Activated CD4-positive, alpha-beta T cell treated with anti-CD3 and anti-CD28 coated beads, Interleukin-10, Interleukin-2, amounts not matched to agents 100 ng/mL and 50 ng/mL, durations not matched to agents 16 hours and 8 hours (primary cell): ENCODE data around the gene CHMP6.

Source experiments
- DNase-seq: peaks from one replicate; pipeline ENCODE4 v3.0.0-alpha.2; 2020

CHMP6 gene

DNA sequence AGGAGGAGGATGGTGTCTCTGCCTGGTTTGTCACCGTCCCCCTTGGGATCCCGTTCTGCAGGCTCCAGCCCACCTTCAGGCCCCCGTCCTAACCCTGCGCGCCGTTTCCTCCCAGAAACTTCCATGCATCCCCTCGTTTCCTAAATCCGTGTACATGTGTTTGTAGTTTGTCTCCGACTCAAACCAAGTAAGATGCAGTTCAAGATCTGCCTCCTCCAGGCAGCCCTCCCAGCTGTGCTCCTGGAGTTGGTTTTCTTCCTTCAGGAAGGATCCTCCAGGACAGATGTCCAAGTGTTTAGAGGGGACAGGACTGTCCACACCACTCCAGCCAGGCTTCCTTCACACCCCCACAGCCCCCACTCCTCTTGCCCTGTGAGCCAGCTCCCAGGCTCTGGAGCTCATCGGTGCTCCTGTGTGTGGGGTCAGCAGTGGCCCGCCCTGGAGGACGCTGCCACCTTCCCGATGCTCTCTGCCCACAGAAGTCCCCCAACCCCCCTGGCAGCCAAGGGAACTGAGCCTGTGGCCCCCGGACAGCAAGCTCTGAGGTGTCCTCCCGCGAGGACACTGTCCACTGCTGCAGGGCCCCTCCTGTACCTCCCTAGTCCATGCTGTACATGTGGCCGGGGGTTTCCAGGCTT, 54.6 kb downstream of the CHMP6 start:
- no peak for DNase-seq

DNA sequence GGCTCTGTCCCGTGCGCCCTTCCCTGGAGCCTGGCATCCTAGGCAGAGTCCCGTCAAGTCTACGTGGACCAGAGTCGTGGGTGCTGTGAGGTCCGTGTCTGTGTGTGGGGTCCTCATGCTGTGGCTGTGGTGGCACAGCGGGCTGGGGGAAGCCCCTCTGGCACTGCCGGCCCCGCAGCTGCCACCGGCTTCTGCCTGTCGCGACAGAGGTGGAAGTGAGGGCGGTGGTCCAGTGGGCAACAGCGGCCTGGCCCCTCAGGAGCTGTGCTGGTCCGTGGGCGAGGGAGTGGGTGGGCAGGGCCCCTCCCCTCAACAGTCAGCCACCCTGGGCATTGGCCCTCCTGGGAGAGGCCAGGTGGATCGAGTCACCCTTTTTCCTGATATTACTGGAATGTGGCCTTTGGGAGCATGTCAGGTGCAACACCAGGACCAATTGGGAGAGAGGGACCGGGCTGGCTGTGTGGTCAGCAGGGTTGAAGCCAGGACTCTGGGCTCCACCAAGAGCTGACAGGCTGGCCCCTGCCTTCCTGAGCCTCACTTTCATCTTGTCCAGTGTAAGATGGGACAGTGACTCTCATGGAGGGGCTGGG, 55.2 kb downstream of the CHMP6 start:
- DNase-seq = no peak

DNA sequence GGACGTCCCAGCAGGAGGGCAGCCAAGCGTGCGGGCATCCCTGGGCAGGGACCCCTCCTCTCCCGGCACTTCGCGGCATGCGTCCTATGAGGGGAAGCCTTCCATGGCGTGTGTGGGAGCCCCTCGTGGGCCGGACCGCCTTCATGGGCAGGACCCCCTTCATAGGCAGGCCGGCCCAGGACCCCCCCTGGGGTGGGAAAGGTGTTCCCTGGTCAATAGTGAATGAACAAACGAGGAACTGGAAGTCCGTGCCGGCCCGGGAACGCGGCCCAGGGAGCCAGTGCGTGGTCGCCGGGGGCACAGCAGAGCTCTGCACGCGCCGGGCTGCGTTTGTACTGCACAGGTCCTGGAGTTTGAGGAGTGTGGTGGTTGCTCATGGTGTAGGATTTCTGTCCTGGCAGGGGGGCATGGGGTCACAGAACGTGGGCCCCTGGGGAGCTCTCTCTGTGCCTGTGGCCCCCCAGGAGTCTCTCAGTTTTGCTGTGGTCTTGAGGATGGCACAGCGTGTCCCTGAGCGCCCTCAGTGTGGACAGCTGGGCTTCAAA, 57.3 kb downstream of the CHMP6 start:
- no peak for DNase-seq

DNA sequence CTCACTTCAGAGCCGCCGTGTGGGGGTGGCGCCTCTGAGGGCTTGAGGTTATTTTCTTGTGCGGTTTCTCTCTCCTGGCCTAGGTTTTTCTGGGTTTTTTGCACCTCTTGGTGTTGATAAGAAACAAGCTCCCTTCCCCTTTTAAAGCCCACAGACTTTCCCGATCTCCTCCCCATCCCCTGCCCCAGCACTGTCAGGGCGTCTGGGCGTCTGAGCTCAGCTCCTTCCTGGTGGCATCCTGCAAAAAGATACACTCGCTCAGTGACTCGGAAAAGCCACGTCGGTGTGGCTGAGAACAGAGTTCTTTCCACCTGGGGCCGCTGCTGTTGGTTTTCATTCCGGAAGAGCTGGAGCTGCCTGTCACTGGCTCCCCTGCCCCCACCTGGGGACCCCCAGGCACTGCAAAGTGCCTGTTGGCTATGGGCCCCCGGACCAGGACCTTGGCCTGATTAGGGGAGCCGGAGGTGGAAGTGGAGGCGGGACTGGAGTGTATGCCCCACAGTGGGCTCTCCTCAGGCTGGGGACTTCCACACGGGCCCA, 57.8 kb downstream of the CHMP6 start:
- no peak for DNase-seq
